Epidermal melanocyte (primary cell): ENCODE data around the gene CDKN2B-AS1.

ENCODE experiments used
- DNase-seq: peaks from one replicate; pipeline ENCODE4 v3.0.0; 2011; ENCODE audit warnings: low spot score; ENCODE audit not compliant: insufficient read length

Gene CDKN2B-AS1

GRCh38 chr9:22148876-22149637 is 154.5 kb downstream of the CDKN2B-AS1 start:
- DNase-seq = no peak

DNA sequence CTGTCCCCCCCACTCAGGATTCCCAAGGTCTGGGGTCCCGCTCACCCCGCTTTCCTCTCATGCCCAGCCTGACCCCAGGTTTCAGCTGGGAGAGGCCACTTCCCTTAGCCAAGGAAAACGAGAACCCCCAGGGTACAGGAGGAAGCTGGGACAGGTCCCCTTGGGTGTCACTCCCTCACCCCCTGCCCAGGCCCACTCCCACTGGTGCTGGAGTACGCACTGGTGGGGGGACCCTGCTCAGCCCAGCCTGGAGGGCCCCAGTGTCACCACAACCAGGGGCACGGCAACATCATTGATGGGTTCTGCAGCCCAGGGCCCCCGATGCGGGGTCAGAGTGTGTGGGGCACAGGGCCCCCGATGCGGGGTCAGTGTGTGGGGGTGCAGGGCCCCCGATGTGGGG is 159.5 kb downstream of the CDKN2B-AS1 start:
- no peak for DNase-seq

GRCh38 chr9:22156586-22156985 is 162.0 kb downstream of the CDKN2B-AS1 start:
- DNase-seq = no peak

DNA sequence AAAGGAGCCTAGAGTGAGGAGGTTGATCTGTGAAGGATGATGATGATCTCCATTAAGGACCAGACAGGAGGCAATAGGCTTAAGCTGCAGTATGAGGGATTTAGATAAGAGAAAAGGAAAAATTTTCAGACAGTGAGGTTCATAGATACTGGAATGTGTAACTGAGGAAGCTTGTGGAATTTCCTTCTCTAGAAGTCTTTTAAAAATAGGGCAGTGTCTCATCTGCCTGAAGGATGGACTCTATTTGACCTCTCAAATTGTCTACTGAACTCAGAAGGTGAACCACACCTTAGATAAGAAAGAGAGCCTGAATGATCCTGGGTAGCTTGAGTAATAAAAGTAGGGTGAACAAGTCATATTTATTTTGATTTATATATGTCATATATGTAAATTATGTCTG is 162.7 kb downstream of the CDKN2B-AS1 start:
- no peak for DNase-seq

- DNase-seq = no peak
These were observed 163.2 kb downstream of the CDKN2B-AS1 start for GRCh38 chr9:22157828-22158227.

GRCh38 chr9:22158271-22158670 is 163.7 kb downstream of the CDKN2B-AS1 start:
- no peak for DNase-seq

DNA sequence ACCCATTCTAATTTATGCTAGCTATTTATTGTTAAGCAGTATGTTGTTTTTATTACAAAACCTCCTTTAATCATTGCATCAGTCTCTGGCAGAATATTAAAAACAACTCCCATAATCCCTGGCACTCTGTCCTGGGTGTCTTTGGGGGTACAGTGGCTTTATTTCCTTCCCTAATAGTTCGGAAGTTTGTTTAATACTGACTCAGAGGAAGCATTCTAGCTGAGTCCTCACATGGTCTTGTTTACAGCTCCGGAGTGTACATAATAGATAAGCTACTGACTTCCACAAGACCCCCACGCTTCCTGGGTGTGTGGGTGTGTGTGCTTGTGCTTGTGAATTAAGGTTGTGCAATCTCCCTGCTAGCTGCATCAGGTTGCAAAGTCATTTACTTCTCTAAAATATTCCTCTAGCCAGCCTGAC is 164.3 kb downstream of the CDKN2B-AS1 start:
- no peak for DNase-seq

DNA sequence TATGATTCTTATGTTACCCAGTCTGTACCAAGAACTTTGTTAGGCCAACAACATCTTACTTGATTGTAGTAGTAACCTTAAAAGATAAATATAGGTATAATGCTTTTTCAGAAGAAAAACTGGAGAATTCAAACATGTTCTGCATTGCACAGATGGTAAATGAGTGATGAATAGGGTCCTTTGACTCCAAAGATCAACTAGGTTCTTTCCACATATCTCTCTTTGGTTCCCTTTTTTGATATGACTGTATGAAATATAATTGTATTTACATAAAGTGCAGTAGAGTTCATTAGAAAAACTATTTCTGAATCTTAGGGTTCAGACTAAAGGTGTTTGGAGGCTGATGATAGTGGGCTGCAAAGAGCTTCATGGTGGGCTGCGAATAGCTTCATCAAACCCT is 165.0 kb downstream of the CDKN2B-AS1 start:
- no peak for DNase-seq

DNA sequence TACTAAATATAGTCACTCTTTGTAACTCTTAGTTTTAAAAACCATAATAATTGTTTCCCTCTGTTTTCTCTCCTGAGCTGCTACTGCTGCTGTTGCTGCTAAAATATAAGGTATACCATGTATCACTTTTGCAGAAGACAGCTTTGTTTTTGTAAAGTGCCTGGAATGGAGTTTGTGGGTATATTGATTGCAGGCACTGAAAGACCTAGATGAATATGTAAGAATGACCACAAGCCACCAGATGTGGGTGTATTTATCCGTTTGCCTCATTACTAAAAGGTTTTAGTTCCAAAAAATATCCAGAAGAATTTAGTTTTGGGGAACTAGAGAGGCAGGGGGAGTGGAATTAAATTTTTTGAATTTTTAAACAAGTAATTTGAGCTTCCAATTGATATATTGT is 165.6 kb downstream of the CDKN2B-AS1 start:
- DNase-seq = no peak

- no peak for DNase-seq
These were observed 170.6 kb downstream of the CDKN2B-AS1 start for GRCh38 chr9:22165144-22165543.

GRCh38 chr9:22169243-22169642 is 174.7 kb downstream of the CDKN2B-AS1 start:
- DNase-seq = no peak

GRCh38 chr9:22169727-22170503 is 175.3 kb downstream of the CDKN2B-AS1 start:
- no peak for DNase-seq
